ENCODE results near the gene FBXO33.

FBXO33 gene

DNA sequence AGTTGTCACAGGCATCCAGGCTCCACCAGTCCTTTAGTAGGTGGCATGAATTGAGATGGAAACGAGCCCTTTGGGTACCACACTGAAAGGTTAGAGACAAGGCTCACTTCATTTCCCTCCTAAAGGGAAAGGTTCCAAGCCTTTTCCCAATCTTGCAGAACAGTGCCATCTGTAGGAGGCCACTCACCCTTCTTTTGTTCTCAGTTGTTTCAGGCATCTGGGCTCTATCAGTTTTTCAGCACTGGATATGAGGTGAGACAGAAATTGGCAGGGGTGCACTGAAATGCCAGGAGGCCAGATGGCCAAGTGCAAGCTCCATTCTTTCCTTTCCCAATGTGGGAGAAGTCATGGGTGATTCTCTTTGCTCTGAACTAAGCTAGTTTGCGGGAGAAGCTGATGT is 15.2 kb downstream of the FBXO33 start:
- Histone ChIP-seq H3K9me3 (ENCODE audit: low read length) (peaks cover 19% of the 10 kb centered on the region), H3K36me3 (ENCODE audit: insufficient read depth, low read length) (peaks cover 14% of the 10 kb centered on the region; the same call in 1 of the 2 replicates), H3K4me2 (ENCODE audit: low read length) (no peak overlapping the region), H3K9me2 (ENCODE audit: low read depth, low read length) (no peaks in the 10 kb centered on the region), H3K79me2 (ENCODE audit: insufficient read depth, low read length) (no peaks in the 10 kb centered on the region; the same call in none of the 2 replicates), H3K4me1 (ENCODE audit: insufficient read depth, low read length, severe bottlenecking) (no peaks in the 10 kb centered on the region), H4K20me1 (ENCODE audit: insufficient read depth, low read length) (no peaks in the 10 kb centered on the region), H2AFZ (ENCODE audit: low read length) (no peak overlapping the region), H3K9ac (ENCODE audit: low read length) (no peak overlapping the region), H3K4me3 (ENCODE audit: low read depth, low read length, poor library complexity, severe bottlenecking) (no peak overlapping the region), H3K27me3 (ENCODE audit: insufficient read depth, low read length) (no peaks in the 10 kb centered on the region), H3K27ac (ENCODE audit: low read depth, low read length, poor library complexity, severe bottlenecking) (no peak overlapping the region), H3F3A (ENCODE audit: insufficient read depth, low read length) (no peaks in the 10 kb centered on the region)
- TF ChIP-seq, protein P1, sequence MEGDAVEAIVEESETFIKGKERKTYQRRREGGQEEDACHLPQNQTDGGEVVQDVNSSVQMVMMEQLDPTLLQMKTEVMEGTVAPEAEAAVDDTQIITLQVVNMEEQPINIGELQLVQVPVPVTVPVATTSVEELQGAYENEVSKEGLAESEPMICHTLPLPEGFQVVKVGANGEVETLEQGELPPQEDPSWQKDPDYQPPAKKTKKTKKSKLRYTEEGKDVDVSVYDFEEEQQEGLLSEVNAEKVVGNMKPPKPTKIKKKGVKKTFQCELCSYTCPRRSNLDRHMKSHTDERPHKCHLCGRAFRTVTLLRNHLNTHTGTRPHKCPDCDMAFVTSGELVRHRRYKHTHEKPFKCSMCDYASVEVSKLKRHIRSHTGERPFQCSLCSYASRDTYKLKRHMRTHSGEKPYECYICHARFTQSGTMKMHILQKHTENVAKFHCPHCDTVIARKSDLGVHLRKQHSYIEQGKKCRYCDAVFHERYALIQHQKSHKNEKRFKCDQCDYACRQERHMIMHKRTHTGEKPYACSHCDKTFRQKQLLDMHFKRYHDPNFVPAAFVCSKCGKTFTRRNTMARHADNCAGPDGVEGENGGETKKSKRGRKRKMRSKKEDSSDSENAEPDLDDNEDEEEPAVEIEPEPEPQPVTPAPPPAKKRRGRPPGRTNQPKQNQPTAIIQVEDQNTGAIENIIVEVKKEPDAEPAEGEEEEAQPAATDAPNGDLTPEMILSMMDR (IDR thresholded peaks at IDR 0.05; ENCODE audit: low read length) = no peak
- no peak for TF ChIP-seq EZH2 (IDR thresholded peaks at IDR 0.05; ENCODE audit: borderline replicate concordance, low read length)

DNA sequence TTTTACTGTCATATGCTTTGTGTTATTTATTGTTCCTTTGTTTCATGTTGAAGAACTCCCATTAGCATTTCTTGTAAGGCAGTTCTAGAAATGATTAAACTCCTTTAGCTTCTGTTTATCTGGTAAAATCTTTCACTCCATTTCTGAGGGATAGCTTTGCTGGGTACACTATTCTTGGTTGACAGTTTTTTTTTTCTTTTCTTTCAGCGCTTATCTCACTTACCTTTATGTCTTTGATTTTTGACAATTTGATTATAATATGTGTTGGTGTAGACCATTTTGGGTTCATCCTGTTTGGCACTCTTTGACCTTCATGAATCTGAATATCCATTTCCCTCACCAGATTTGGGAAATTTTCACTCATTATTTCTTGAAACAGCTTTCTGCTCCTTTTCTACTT is 16.2 kb downstream of the FBXO33 start:
- H3K4me2 ChIP-seq (ENCODE audit: low read length) = no peak overlapping the region
- no peaks in the 10 kb centered on the region for H3K9me2 ChIP-seq (ENCODE audit: low read depth, low read length)
- H3K4me3 ChIP-seq (ENCODE audit: low read depth, low read length, poor library complexity, severe bottlenecking) = no peak overlapping the region
- no peak overlapping the region for H3K9ac ChIP-seq (ENCODE audit: low read length)
- H4K20me1 ChIP-seq (ENCODE audit: insufficient read depth, low read length) = no peaks in the 10 kb centered on the region
- no peak overlapping the region for H3K27ac ChIP-seq (ENCODE audit: low read depth, low read length, poor library complexity, severe bottlenecking)
- TF ChIP-seq, protein P1 (IDR thresholded peaks at IDR 0.05; ENCODE audit: low read length) = no peak
- no peaks in the 10 kb centered on the region for H3K27me3 ChIP-seq (ENCODE audit: insufficient read depth, low read length)
- no peaks in the 10 kb centered on the region; the same call in none of the 2 replicates for H3K79me2 ChIP-seq (ENCODE audit: insufficient read depth, low read length)
- H2AFZ ChIP-seq (ENCODE audit: low read length) = no peak overlapping the region
- peaks cover 19% of the 10 kb centered on the region for H3K9me3 ChIP-seq (ENCODE audit: low read length)
- no peaks in the 10 kb centered on the region for H3F3A ChIP-seq (ENCODE audit: insufficient read depth, low read length)
- peaks cover 15% of the 10 kb centered on the region; the same call in 1 of the 2 replicates for H3K36me3 ChIP-seq (ENCODE audit: insufficient read depth, low read length)
- H3K4me1 ChIP-seq (ENCODE audit: insufficient read depth, low read length, severe bottlenecking) = no peaks in the 10 kb centered on the region

DNA sequence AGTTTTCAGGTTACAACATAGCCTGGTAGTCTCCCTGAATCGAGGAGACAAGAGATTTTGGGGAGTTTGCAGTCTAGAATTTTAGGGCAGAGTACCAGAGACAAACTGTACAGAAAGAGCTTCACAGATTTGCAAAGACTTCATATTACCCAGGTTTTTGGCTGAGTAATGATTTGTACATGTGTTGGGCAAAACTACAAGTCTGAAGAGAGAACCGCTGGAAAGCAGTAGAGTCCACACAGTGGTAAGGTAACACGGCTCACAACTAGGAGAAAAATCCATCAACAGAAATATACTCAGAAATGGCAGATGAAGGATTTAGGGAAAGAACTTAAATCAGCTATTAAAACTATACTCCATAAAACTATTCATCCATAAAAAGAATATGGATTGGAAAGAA is 25.7 kb downstream of the FBXO33 start:
- Histone ChIP-seq H3K27me3 (ENCODE audit: insufficient read depth, low read length) (no peaks in the 10 kb centered on the region), H3K9me3 (ENCODE audit: low read length) (peaks cover 11% of the 10 kb centered on the region; the same call in 1 of the 2 replicates), H3K27ac (ENCODE audit: low read depth, low read length, poor library complexity, severe bottlenecking) (no peak overlapping the region), H2AFZ (ENCODE audit: low read length) (no peak overlapping the region), H3K36me3 (ENCODE audit: insufficient read depth, low read length) (peaks cover 2% of the 10 kb centered on the region; the same call in 1 of the 2 replicates), H3K4me3 (ENCODE audit: low read depth, low read length, poor library complexity, severe bottlenecking) (no peak overlapping the region), H3K9me2 (ENCODE audit: low read depth, low read length) (no peaks in the 10 kb centered on the region), H3K79me2 (ENCODE audit: insufficient read depth, low read length) (peaks cover 17% of the 10 kb centered on the region; the same call in 1 of the 2 replicates), H3F3A (ENCODE audit: insufficient read depth, low read length) (0 out of 2 replicates have a peak, but pooled peaks cover 5% of the 10 kb centered on the region), H3K9ac (ENCODE audit: low read length) (no peak overlapping the region), H4K20me1 (ENCODE audit: insufficient read depth, low read length) (no peaks in the 10 kb centered on the region), H3K4me2 (ENCODE audit: low read length) (no peak overlapping the region), H3K4me1 (ENCODE audit: insufficient read depth, low read length, severe bottlenecking) (no peaks in the 10 kb centered on the region)
- no peak for TF ChIP-seq EZH2 (IDR thresholded peaks at IDR 0.05; ENCODE audit: borderline replicate concordance, low read length)
- TF ChIP-seq, protein P1 (IDR thresholded peaks at IDR 0.05; ENCODE audit: low read length) = no peak

All from OCI-LY1 (cell line).